ENCODE results near the gene HK2. TPM values are rescaled to one million over a fixed set of nuclear protein-coding genes. Genes with fewer than 3 reads are reported as not detected.

HK2 gene
- total RNA-seq, 1 donor from 2014 or later, result 20.7 TPM

DNA sequence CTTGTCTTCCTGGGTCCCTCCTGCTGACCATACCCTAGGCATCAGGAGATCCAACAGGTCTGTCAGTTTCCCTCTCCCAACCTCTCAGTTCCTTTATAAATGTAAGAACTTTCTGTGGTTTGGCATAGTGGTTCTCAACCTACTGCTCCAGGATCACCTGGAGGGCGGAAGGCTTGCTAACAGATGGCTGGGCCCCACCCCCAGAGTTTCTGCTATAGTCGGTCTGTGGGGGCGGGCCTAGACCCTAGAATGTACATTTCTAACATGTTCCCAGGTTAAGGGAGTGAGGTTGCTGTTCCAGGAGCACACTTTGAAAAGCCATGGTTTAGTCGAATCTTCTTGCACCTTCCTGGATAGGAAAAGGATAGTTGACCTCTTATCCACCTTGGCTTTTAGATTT, 37.0 kb downstream of the HK2 start:
- DNase-seq (ENCODE audit: low read depth), result no peak
- H3K36me3 ChIP-seq (ENCODE audit: control insufficient read depth, insufficient read depth, low read length), result no peaks in the 10 kb centered on the region
- TF ChIP-seq, protein P1, sequence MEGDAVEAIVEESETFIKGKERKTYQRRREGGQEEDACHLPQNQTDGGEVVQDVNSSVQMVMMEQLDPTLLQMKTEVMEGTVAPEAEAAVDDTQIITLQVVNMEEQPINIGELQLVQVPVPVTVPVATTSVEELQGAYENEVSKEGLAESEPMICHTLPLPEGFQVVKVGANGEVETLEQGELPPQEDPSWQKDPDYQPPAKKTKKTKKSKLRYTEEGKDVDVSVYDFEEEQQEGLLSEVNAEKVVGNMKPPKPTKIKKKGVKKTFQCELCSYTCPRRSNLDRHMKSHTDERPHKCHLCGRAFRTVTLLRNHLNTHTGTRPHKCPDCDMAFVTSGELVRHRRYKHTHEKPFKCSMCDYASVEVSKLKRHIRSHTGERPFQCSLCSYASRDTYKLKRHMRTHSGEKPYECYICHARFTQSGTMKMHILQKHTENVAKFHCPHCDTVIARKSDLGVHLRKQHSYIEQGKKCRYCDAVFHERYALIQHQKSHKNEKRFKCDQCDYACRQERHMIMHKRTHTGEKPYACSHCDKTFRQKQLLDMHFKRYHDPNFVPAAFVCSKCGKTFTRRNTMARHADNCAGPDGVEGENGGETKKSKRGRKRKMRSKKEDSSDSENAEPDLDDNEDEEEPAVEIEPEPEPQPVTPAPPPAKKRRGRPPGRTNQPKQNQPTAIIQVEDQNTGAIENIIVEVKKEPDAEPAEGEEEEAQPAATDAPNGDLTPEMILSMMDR (IDR thresholded peaks at IDR 0.05; ENCODE audit: insufficient read depth, low read length, poor library complexity, severe bottlenecking), result no peak
- H3K4me3 ChIP-seq (ENCODE audit: low read depth, low read length), result no peak overlapping the region
- H3K27me3 ChIP-seq (ENCODE audit: control insufficient read depth, insufficient read depth, low read length), result no peaks in the 10 kb centered on the region

GRCh38 chr2:74871414-74871813, 37.5 kb downstream of the HK2 start:
- no peak for DNase-seq (ENCODE audit: low read depth)

DNA sequence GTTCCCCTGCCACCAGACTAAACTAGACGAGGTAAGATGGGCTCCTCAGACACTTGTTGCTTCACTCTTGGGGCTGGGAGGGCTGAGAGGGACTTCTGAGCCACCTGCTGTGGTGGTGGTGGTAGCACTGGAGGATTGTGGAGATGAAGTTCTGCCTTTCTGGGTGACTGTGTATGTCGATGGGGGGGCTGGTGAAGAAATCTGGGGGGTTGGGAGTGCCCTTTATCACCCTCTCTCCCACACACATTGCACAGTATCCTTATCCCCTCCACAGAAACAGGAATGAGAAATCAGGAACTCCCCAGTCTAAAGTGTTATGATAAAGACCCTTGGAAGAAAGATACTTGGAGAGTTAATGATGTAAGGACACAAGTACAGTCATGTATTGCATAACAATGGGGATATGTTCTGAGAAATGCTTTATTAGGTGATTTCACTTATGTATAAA, 38.5 kb downstream of the HK2 start:
- no peak overlapping the region for H3K4me3 ChIP-seq (ENCODE audit: low read depth, low read length)
- TF ChIP-seq, protein P1 (IDR thresholded peaks at IDR 0.05; ENCODE audit: insufficient read depth, low read length, poor library complexity, severe bottlenecking), result no peak
- DNase-seq (ENCODE audit: low read depth), result no peak
- no peaks in the 10 kb centered on the region for H3K36me3 ChIP-seq (ENCODE audit: control insufficient read depth, insufficient read depth, low read length)
- no peaks in the 10 kb centered on the region for H3K27me3 ChIP-seq (ENCODE audit: control insufficient read depth, insufficient read depth, low read length)

More at GRCh38 chr2:74871414-74871813, 37.5 kb downstream of the HK2 start:
- Histone ChIP-seq H3K27me3 (ENCODE audit: control insufficient read depth, insufficient read depth, low read length) (no peaks in the 10 kb centered on the region), H3K4me3 (ENCODE audit: low read depth, low read length) (no peak overlapping the region), H3K36me3 (ENCODE audit: control insufficient read depth, insufficient read depth, low read length) (no peaks in the 10 kb centered on the region)
- TF ChIP-seq, protein P1 (IDR thresholded peaks at IDR 0.05; ENCODE audit: insufficient read depth, low read length, poor library complexity, severe bottlenecking), result no peak

DNA sequence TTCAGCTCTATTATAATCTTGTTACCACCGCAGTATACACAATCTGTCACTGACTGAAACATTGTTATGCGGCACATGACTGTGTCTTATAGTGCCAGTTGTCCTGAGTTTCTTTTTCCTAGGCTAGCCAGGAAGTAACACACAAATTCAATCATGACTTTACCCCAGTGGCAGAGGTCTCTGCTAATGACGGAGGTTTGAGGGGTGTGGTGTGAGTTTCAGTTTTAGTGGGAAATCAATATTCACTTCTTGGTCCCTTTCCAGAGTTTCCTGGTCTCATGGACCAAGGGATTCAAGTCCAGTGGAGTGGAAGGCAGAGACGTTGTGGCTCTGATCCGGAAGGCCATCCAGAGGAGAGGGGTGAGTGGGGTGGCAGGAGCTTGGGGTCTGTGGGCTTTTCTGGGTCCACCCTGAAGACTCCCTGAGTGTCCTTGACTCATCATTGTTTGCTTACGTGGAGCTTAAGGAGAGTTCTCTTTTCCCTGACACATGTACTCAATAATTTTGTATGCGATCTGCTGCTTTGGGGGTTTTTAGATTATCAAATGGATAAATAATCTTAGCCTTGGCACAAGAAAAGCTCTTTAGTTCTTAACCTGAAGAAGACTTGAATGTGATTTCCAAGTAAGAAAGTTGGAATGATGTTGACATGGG, 39.2 kb downstream of the HK2 start:
- Histone ChIP-seq H3K36me3 (ENCODE audit: control insufficient read depth, insufficient read depth, low read length) (peaks cover 1% of the 10 kb centered on the region), H3K4me3 (ENCODE audit: low read depth, low read length) (no peak overlapping the region), H3K27me3 (ENCODE audit: control insufficient read depth, insufficient read depth, low read length) (no peaks in the 10 kb centered on the region)
- no peak for DNase-seq (ENCODE audit: low read depth)
- TF ChIP-seq, protein P1 (IDR thresholded peaks at IDR 0.05; ENCODE audit: insufficient read depth, low read length, poor library complexity, severe bottlenecking), result no peak

- no peak overlapping the region for H3K4me3 ChIP-seq (ENCODE audit: low read depth, low read length)
- H3K36me3 ChIP-seq (ENCODE audit: control insufficient read depth, insufficient read depth, low read length), result peaks cover 3% of the 10 kb centered on the region
- TF ChIP-seq, protein P1 (IDR thresholded peaks at IDR 0.05; ENCODE audit: insufficient read depth, low read length, poor library complexity, severe bottlenecking), result no peak
- H3K27me3 ChIP-seq (ENCODE audit: control insufficient read depth, insufficient read depth, low read length), result no peaks in the 10 kb centered on the region
- DNase-seq (ENCODE audit: low read depth), result no peak
Measured at GRCh38 chr2:74873678-74874640, 40.0 kb downstream of the HK2 start.

All from kidney epithelial cell (primary cell).